ENCODE data around the gene PRAC2.

Gene PRAC2

DNA sequence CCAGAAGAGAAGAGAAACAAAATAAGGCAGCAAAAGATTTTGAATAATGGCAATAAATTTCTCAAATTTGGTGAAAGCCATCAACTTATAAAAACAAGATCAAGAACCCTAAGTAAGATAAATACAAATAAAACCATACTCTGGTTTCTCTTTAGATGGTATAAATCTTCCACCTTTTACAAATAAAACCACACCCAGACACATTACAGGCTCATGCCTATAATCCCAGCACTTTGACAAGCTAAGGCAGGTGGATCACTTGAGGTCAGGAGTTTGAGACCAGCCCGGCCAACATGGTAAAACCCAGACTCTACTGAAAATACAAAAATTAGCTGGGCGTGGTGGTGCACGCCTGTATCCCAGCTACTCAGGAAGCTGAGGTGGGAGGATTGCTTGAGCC lies 50.3 kb downstream of the PRAC2 start:
- DNase-seq (ENCODE audit: low read depth): no peak

More for the DNA sequence above, 50.3 kb downstream of the PRAC2 start:
- no peak overlapping the region for H3K4me3 ChIP-seq (ENCODE audit: control insufficient read depth, low read depth, low read length)
- TF ChIP-seq, protein P1, sequence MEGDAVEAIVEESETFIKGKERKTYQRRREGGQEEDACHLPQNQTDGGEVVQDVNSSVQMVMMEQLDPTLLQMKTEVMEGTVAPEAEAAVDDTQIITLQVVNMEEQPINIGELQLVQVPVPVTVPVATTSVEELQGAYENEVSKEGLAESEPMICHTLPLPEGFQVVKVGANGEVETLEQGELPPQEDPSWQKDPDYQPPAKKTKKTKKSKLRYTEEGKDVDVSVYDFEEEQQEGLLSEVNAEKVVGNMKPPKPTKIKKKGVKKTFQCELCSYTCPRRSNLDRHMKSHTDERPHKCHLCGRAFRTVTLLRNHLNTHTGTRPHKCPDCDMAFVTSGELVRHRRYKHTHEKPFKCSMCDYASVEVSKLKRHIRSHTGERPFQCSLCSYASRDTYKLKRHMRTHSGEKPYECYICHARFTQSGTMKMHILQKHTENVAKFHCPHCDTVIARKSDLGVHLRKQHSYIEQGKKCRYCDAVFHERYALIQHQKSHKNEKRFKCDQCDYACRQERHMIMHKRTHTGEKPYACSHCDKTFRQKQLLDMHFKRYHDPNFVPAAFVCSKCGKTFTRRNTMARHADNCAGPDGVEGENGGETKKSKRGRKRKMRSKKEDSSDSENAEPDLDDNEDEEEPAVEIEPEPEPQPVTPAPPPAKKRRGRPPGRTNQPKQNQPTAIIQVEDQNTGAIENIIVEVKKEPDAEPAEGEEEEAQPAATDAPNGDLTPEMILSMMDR (conservative IDR thresholded peaks at IDR 0.05; ENCODE audit: control insufficient read depth, insufficient read depth, low read depth, low read length): no peak
